Measurements from ENCODE around the gene TGFBR2.
"Not testable (repeated sequence)": the region's sequence is repeated elsewhere in the genome, so short reads cannot be mapped to it uniquely, and the experiment has no call there.

Gene TGFBR2

GRCh38 chr3:30619318-30619717 is 12.9 kb downstream of the TGFBR2 start:
- DNase-seq (ENCODE audit: low read depth, low spot score), result no peak

GRCh38 chr3:30620402-30621360 is 14.3 kb downstream of the TGFBR2 start:
- DNase-seq (ENCODE audit: low read depth, low spot score), result no peak

- no peak for DNase-seq (ENCODE audit: low read depth, low spot score)
These were observed 15.2 kb downstream of the TGFBR2 start for GRCh38 chr3:30621576-30621975.

GRCh38 chr3:30622047-30622545 is 15.7 kb downstream of the TGFBR2 start:
- no peak for DNase-seq (ENCODE audit: low read depth, low spot score)

- no peak for DNase-seq (ENCODE audit: low read depth, low spot score)
These were observed 16.4 kb downstream of the TGFBR2 start for GRCh38 chr3:30622790-30623189.

- no peak for DNase-seq (ENCODE audit: low read depth, low spot score)
These were observed 16.9 kb downstream of the TGFBR2 start for GRCh38 chr3:30623351-30623750.

- DNase-seq (ENCODE audit: low read depth, low spot score), result not testable (repeated sequence)
These were observed 18.1 kb downstream of the TGFBR2 start for GRCh38 chr3:30624480-30624879.

- DNase-seq (ENCODE audit: low read depth, low spot score), result no peak
These were observed 19.4 kb downstream of the TGFBR2 start for GRCh38 chr3:30625541-30626438.

GRCh38 chr3:30626443-30627180 is 20.2 kb downstream of the TGFBR2 start:
- DNase-seq (ENCODE audit: low read depth, low spot score), result no peak

GRCh38 chr3:30628205-30628900 is 22.0 kb downstream of the TGFBR2 start:
- DNase-seq (ENCODE audit: low read depth, low spot score), result no peak

- DNase-seq (ENCODE audit: low read depth, low spot score), result no peak
These were observed 22.6 kb downstream of the TGFBR2 start for GRCh38 chr3:30628901-30629590.

- no peak for DNase-seq (ENCODE audit: low read depth, low spot score)
These were observed 23.3 kb downstream of the TGFBR2 start for GRCh38 chr3:30629746-30630145.

- no peak for DNase-seq (ENCODE audit: low read depth, low spot score)
These were observed 24.0 kb downstream of the TGFBR2 start for GRCh38 chr3:30630238-30631030.

- DNase-seq (ENCODE audit: low read depth, low spot score), result no peak
These were observed 25.0 kb downstream of the TGFBR2 start for GRCh38 chr3:30631243-30631904.

GRCh38 chr3:30632065-30632464 is 25.7 kb downstream of the TGFBR2 start:
- no peak for DNase-seq (ENCODE audit: low read depth, low spot score)

GRCh38 chr3:30632521-30632920 is 26.1 kb downstream of the TGFBR2 start:
- DNase-seq (ENCODE audit: low read depth, low spot score), result no peak

- DNase-seq (ENCODE audit: low read depth, low spot score), result no peak
These were observed 27.3 kb downstream of the TGFBR2 start for GRCh38 chr3:30633718-30634117.

GRCh38 chr3:30634761-30635735 is 28.6 kb downstream of the TGFBR2 start:
- no peak for DNase-seq (ENCODE audit: low read depth, low spot score)
